NCI-H345 (cell line): ENCODE results near the gene SLC39A7.

Source experiments
- DNase-seq: peaks from one replicate; lab custom pipeline; 2025; lab: John Stamatoyannopoulos, UW

The SLC39A7 gene

GRCh38 chr6:33190504-33191107, 10.1 kb upstream of the SLC39A7 start:
- DNase-seq: no peak

- DNase-seq: no peak
Observed at GRCh38 chr6:33191383-33192104, 9.1 kb upstream of the SLC39A7 start.

- DNase-seq: peak; percentile 10
Observed at GRCh38 chr6:33192105-33192646, 8.5 kb upstream of the SLC39A7 start, which contains the start of gene COL11A2. COL11A2 (minus strand) TSS chr6:33192467; CDS start chr6:33192240, 227 bp downstream.

- DNase-seq: peak; percentile 14
Observed at GRCh38 chr6:33192671-33193602, 7.7 kb upstream of the SLC39A7 start.

- DNase-seq: no peak
Observed at GRCh38 chr6:33193619-33194018, 7.0 kb upstream of the SLC39A7 start.

GRCh38 chr6:33194431-33194979, 6.2 kb upstream of the SLC39A7 start:
- no peak for DNase-seq

GRCh38 chr6:33195304-33196165, 5.1 kb upstream of the SLC39A7 start:
- DNase-seq: no peak

GRCh38 chr6:33197431-33198048, 3.1 kb upstream of the SLC39A7 start:
- peak; percentile 39 for DNase-seq

- DNase-seq: no peak
Observed at GRCh38 chr6:33198159-33198852, 2.4 kb upstream of the SLC39A7 start.

- DNase-seq: no peak
Observed at GRCh38 chr6:33198853-33199436, 1.7 kb upstream of the SLC39A7 start.

GRCh38 chr6:33199687-33200218, 914 bp upstream of the SLC39A7 start:
- peak; percentile 81 for DNase-seq

- DNase-seq: no peak
Observed at GRCh38 chr6:33201147-33201545, 479 bp downstream of the SLC39A7 start.

GRCh38 chr6:33201935-33202334, 1.3 kb downstream of the SLC39A7 start:
- DNase-seq: no peak

GRCh38 chr6:33202799-33203198, 2.1 kb downstream of the SLC39A7 start:
- no peak for DNase-seq

- no peak for DNase-seq
Observed at GRCh38 chr6:33203443-33204164, 2.9 kb downstream of the SLC39A7 start.

- no peak for DNase-seq
Observed at GRCh38 chr6:33204165-33204414, 3.4 kb downstream of the SLC39A7 start.

GRCh38 chr6:33204415-33205190, 3.9 kb downstream of the SLC39A7 start, which contains the start of gene HSD17B8:
HSD17B8 (plus strand) TSS chr6:33204655; CDS start chr6:33204669, 14 bp downstream.
- DNase-seq: peak; percentile 94
